SK-MEL-5 (cell line): ENCODE data around the gene C2CD2. TPM values are rescaled to one million over a fixed set of nuclear protein-coding genes. Genes with fewer than 3 reads are reported as not detected.
A peak's percentile ranks its signal among the peaks of the same experiment; 100 is the strongest.

Experiments
- DNase-seq: peaks from one replicate; pipeline ENCODE4 v3.0.0-alpha.2; 2016; ENCODE audit warnings: low read depth, low spot score
- in situ Hi-C: cut with HindIII; loops from 2 replicates; pipeline ENCODE4 v1.10.0; 2016; ENCODE audit warnings: low sequenced_read_pairs, high pct_unique_total_duplicates, low pct_unique_long_range_greater_than_20kb
- total RNA-seq: library from RNA; depleted of rRNA; stranded (reverse); fragments of >200 nt; shearing (Covaris generic); gene quantifications from 2 replicates; pipeline ENCODE4 v1.2.3, GENCODE V29; 2014

The C2CD2 gene
- total RNA-seq, 1 experiment from 2014 or later, result 0.42 TPM

GRCh38 chr21:41851090-41851790, 102.6 kb downstream of the C2CD2 start:
- in situ Hi-C loops, result no loop called here
- no peak for DNase-seq

- in situ Hi-C loops, result no loop called here
Measured at GRCh38 chr21:41850085-41850484, 103.7 kb downstream of the C2CD2 start.

GRCh38 chr21:41848958-41849580, 104.7 kb downstream of the C2CD2 start:
- in situ Hi-C loops, result no loop called here
- DNase-seq, result no peak

More at GRCh38 chr21:41850085-41850484, 103.7 kb downstream of the C2CD2 start:
- DNase-seq, result no peak

- in situ Hi-C loops, result no loop called here
- no peak for DNase-seq
Measured at GRCh38 chr21:41848533-41848932, 105.3 kb downstream of the C2CD2 start.

GRCh38 chr21:41847066-41847804, 106.6 kb downstream of the C2CD2 start:
- in situ Hi-C loops, result no loop called here
- DNase-seq, result peak; percentile 11

- in situ Hi-C loops, result no loop called here
- DNase-seq, result no peak
Measured at GRCh38 chr21:41846536-41846935, 107.3 kb downstream of the C2CD2 start.

GRCh38 chr21:41846033-41846317, 107.8 kb downstream of the C2CD2 start:
- in situ Hi-C loops, result no loop called here
- no peak for DNase-seq

GRCh38 chr21:41845310-41846032, 108.3 kb downstream of the C2CD2 start:
- no peak for DNase-seq
- in situ Hi-C loops, result no loop called here

GRCh38 chr21:41843584-41843983, 110.2 kb downstream of the C2CD2 start:
- DNase-seq, result no peak
- in situ Hi-C loops, result no loop called here

GRCh38 chr21:41840880-41841279, 112.9 kb downstream of the C2CD2 start:
- in situ Hi-C loops, result no loop called here
- DNase-seq, result no peak

GRCh38 chr21:41839387-41840000, 114.3 kb downstream of the C2CD2 start:
- in situ Hi-C loops, result no loop called here
- DNase-seq, result no peak

- no peak for DNase-seq
- in situ Hi-C loops, result no loop called here
Measured at GRCh38 chr21:41837756-41838297, 116.0 kb downstream of the C2CD2 start.

- in situ Hi-C loops, result no loop called here
- no peak for DNase-seq
Measured at GRCh38 chr21:41836166-41837015, 117.4 kb downstream of the C2CD2 start.

GRCh38 chr21:41835711-41836154, 118.1 kb downstream of the C2CD2 start:
- in situ Hi-C loops, result no loop called here
- no peak for DNase-seq
